ENCODE data around the gene NOL12. TPM values are rescaled to one million over a fixed set of nuclear protein-coding genes. Genes with fewer than 3 reads are reported as not detected.

Gene NOL12
- total RNA-seq, 4 donors from 2014 or later: 16.3 to 29.1 (median 20.2) TPM

DNA sequence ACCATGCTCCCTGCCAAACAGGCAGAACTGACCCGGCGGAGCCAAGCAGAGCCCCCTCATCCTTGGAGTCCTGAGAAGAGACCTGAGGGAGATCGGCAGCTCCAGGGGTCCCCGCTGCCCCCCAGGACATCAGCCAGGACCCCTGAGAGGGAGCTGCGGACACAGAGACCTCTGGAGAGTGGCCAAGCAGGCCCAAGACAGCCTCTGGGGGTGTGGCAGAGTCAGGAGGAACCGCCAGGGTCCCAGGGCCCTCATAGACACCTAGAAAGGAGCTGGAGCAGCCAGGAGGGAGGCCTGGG is 48.2 kb downstream of the NOL12 start:
- Histone ChIP-seq H3K27ac (peak overlapping the region in 2 of 4 donors; percentile 9 to 36), H3K36me3 (no peaks in the 10 kb centered on the region), H3K9me3 (no peaks in the 10 kb centered on the region), H3K27me3 (no peaks in the 10 kb centered on the region), H3K4me1 (peaks cover 0 to 8% (median 7%) of the 10 kb centered on the region in 3 donors), H3K4me3 (no peak overlapping the region)
- ATAC-seq: no peak
- no CpG with 5 or more reads among the region's 6 CpGs for WGBS, 2 donors (ENCODE audit: low coverage in 1 of 2)
- no peak for TF ChIP-seq POLR2AphosphoS5 (IDR thresholded peaks at IDR 0.05)
- TF ChIP-seq, protein P1, sequence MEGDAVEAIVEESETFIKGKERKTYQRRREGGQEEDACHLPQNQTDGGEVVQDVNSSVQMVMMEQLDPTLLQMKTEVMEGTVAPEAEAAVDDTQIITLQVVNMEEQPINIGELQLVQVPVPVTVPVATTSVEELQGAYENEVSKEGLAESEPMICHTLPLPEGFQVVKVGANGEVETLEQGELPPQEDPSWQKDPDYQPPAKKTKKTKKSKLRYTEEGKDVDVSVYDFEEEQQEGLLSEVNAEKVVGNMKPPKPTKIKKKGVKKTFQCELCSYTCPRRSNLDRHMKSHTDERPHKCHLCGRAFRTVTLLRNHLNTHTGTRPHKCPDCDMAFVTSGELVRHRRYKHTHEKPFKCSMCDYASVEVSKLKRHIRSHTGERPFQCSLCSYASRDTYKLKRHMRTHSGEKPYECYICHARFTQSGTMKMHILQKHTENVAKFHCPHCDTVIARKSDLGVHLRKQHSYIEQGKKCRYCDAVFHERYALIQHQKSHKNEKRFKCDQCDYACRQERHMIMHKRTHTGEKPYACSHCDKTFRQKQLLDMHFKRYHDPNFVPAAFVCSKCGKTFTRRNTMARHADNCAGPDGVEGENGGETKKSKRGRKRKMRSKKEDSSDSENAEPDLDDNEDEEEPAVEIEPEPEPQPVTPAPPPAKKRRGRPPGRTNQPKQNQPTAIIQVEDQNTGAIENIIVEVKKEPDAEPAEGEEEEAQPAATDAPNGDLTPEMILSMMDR (IDR thresholded peaks at IDR 0.05): no peak
- no peak for TF ChIP-seq POLR2A (IDR thresholded peaks at IDR 0.05)
- TF ChIP-seq EP300 (IDR thresholded peaks at IDR 0.05): no peak

DNA sequence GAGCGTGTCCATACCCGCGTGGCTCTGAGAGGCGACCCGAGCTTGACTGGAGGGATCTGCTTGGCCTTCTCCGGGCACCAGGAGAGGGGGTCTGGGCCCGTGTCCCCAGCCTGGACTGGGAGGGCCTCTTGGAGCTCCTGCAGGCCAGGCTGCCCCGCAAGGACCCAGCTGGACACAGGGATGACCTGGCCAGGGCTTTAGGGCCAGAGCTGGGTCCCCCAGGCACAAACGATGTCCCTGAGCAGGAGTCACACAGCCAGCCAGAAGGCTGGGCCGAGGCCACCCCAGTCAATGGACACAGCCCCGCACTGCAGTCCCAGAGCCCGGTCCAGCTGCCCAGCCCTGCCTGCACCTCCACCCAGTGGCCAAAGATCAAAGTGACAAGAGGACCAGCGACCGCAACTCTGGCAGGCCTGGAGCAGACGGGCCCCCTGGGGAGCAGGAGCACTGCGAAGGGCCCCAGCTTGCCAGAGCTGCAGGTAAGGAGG is 48.9 kb downstream of the NOL12 start:
- WGBS, 2 donors (ENCODE audit: low coverage in 1 of 2): no CpG with 5 or more reads among the region's 16 CpGs
- peak; percentile 29 for ATAC-seq
- H3K36me3 ChIP-seq: no peaks in the 10 kb centered on the region
- H3K4me3 ChIP-seq: no peak overlapping the region
- TF ChIP-seq POLR2A (IDR thresholded peaks at IDR 0.05) (no peak), POLR2AphosphoS5 (IDR thresholded peaks at IDR 0.05) (no peak), EP300 (IDR thresholded peaks at IDR 0.05) (no peak)
- TF ChIP-seq, protein P1 (IDR thresholded peaks at IDR 0.05): peak in 2 of 4 experiments; percentile 27 to 43
- H3K4me1 ChIP-seq: peaks cover 0 to 15% (median 12%) of the 10 kb centered on the region in 3 donors
- H3K27me3 ChIP-seq: no peaks in the 10 kb centered on the region
- peak overlapping the region in 2 of 4 donors; percentile 9 to 36 for H3K27ac ChIP-seq
- H3K9me3 ChIP-seq: no peaks in the 10 kb centered on the region

DNA sequence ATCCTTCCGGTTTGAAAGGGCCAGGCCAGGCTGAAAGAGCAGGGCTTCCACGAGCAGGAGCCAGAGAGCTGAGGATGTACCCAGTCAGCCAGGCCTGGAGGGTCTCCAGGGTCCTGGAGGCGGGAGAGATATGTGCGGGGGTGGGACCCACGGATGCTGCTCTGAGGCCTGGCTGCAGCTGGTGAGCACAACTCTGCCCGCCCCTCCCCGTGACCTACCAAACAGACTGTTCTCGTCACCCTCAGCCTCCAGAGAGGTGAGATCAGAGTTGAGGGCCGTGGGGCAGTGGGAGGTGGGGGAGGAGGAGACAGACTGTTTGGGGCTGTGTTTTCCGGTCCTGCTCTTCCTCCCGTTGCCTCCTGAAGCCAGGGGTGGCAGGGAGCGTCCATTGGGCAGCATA is 52.9 kb downstream of the NOL12 start:
- peaks cover 0 to 54% (median 30%) of the 10 kb centered on the region in 3 donors for H3K4me1 ChIP-seq
- peak; percentile 68 for ATAC-seq
- no peak overlapping the region for H3K4me3 ChIP-seq
- WGBS, 2 donors (ENCODE audit: low coverage in 1 of 2): 47% methylated on average over 6 of the region's 12 CpGs; no CpG with 5 or more reads in 1 of the 2 donors
- H3K36me3 ChIP-seq: no peaks in the 10 kb centered on the region
- TF ChIP-seq EP300 (IDR thresholded peaks at IDR 0.05): no peak
- peak; percentile 68 for TF ChIP-seq POLR2AphosphoS5 (IDR thresholded peaks at IDR 0.05)
- H3K27ac ChIP-seq: peak overlapping the region in 3 of 4 donors; percentile 56 to 96 (median 57)
- H3K9me3 ChIP-seq: no peaks in the 10 kb centered on the region
- no peaks in the 10 kb centered on the region for H3K27me3 ChIP-seq

DNA sequence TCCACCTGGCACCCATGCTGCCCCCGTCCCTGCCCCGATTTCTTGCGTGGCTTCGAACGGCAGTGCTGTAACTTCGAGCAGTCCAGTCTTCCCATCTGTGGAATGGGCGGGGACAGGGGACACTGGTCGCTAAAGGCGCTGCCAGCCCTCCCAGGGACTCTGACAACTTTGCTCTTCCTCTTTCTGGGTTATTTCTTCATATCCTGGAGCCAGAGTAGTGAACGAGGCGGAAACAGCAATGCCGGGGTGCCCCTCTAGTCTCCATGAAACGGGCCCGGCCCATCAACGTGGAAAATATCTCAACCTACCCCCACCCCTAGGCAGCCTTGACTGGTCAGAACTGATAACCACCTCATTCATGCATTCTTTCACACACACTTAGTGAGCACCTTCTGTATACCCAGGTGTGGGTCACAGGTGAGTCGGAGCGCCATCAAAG is 53.5 kb downstream of the NOL12 start:
- TF ChIP-seq POLR2A (IDR thresholded peaks at IDR 0.05) (no peak), EP300 (IDR thresholded peaks at IDR 0.05) (no peak), POLR2AphosphoS5 (IDR thresholded peaks at IDR 0.05) (no peak)
- TF ChIP-seq, protein P1 (IDR thresholded peaks at IDR 0.05): no peak
- WGBS, 2 donors (ENCODE audit: low coverage in 1 of 2): 73 to 87% methylated on average over 6 to 9 of the region's 17 CpGs
- peak overlapping the region in 3 of 4 donors; percentile 56 to 96 (median 57) for H3K27ac ChIP-seq
- no peaks in the 10 kb centered on the region for H3K9me3 ChIP-seq
- no peak overlapping the region for H3K4me3 ChIP-seq
- no peaks in the 10 kb centered on the region for H3K27me3 ChIP-seq
- H3K36me3 ChIP-seq: no peaks in the 10 kb centered on the region
- no peak for ATAC-seq
- peaks cover 0 to 60% (median 30%) of the 10 kb centered on the region in 3 donors for H3K4me1 ChIP-seq

DNA sequence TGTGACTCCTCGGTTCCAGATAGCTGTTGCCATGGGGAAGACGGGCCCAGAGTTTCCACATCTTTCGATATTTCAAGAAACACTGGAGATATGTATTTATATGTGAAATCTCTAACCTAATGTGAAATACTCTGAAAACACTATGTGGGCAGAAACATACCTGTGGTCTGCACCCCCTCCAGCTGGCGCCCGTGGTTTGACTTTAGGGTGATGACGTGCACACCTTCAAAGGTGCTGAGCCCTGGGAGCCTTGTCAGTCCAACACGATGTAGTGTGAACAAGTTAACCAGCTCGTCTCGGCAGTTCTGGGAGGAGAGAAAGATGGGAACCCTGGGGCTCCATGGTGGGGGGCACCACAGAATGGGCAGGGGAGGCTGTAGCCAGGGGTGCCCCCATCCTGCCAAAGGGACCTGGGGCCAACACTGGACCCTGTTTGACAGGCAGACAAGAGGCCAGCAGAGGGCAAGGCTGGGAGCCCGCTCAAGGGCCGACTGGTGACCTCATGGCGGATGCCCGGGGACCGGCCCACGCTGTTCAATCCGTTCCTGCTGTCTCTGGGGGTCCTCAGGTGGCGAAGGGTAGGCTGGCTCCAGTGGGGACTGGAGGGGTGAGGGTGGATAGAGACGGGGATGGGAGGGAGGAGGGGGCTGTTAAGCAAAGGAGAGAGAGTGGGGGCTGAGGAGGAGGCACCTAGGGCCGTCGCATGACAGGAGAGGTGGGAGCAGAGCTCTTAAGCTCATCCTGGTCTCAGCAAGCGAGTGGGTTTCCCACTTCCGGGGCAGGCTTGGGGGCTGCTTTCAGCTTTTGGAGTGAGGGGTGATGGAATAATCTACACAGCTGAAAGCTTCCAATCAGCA is 54.5 kb downstream of the NOL12 start:
- Histone ChIP-seq H3K4me3 (no peak overlapping the region), H3K4me1 (peaks cover 0 to 71% (median 30%) of the 10 kb centered on the region in 3 donors), H3K27ac (peak overlapping the region in 3 of 4 donors; percentile 70 to 96 (median 92)), H3K36me3 (no peaks in the 10 kb centered on the region), H3K27me3 (no peaks in the 10 kb centered on the region), H3K9me3 (no peaks in the 10 kb centered on the region)
- 30 to 57% methylated on average over 2 to 19 of the region's 22 CpGs for WGBS, 2 donors (ENCODE audit: low coverage in 1 of 2)
- TF ChIP-seq POLR2A (IDR thresholded peaks at IDR 0.05) (no peak), EP300 (IDR thresholded peaks at IDR 0.05) (no peak), POLR2AphosphoS5 (IDR thresholded peaks at IDR 0.05) (no peak)
- TF ChIP-seq, protein P1 (IDR thresholded peaks at IDR 0.05): no peak
- no peak for ATAC-seq

Measured in gastroesophageal sphincter (tissue), 4 donors.